GM06990 (cell line): ENCODE measurements around the gene TAAR9.

Experiments
- DNase-seq: peaks from one replicate; pipeline ENCODE4 v3.0.0-alpha.2; 2011; ENCODE audit not compliant: insufficient read length; ENCODE audit errors: extremely low read depth
- H3K27me3 ChIP-seq: replicated peaks from 2 replicates; pipeline ENCODE4 v1.6.0; 2011; ENCODE audit warnings: low read length; ENCODE audit not compliant: control insufficient read depth, insufficient read depth
- H3K36me3 ChIP-seq: 2 replicates; pipeline ENCODE4 v1.5.1; 2011; ENCODE audit warnings: low read length; ENCODE audit not compliant: control insufficient read depth, insufficient read depth
- H3K4me3 ChIP-seq: replicated peaks from 2 replicates; pipeline ENCODE4 v1.5.1; 2011; ENCODE audit warnings: low read depth, mild to moderate bottlenecking, control low read depth, low read length
- CTCF ChIP-seq: IDR thresholded peaks from 2 replicates; pipeline ENCODE4 v1.5.1; 2011; ENCODE audit warnings: low read length, control low read depth, mild to moderate bottlenecking, inconsistent platforms; ENCODE audit not compliant: insufficient read depth, poor library complexity, severe bottlenecking

TAAR9 gene

GRCh38 chr6:132570221-132570777 lies 32.2 kb downstream of the TAAR9 start, which contains the start of gene TAAR6:
Gene TAAR6, plus strand, starts transcription at chr6:132570322. Its CDS starts 0 bp downstream, at chr6:132570322.
- H3K4me3 ChIP-seq = no peak within 1 kb of the TSS
- H3K36me3 ChIP-seq = no peaks in the 10 kb centered on the region
- DNase-seq = no peak
- no peaks in the 10 kb centered on the region; the same call in 1 of the 2 replicates for H3K27me3 ChIP-seq
- no peak for TF ChIP-seq CTCF

GRCh38 chr6:132571774-132572173 lies 33.7 kb downstream of the TAAR9 start:
- TF ChIP-seq CTCF = no peak
- Histone ChIP-seq H3K36me3 (no peaks in the 10 kb centered on the region), H3K4me3 (no peak overlapping the region), H3K27me3 (no peaks in the 10 kb centered on the region; the same call in 1 of the 2 replicates)
- no peak for DNase-seq

GRCh38 chr6:132584698-132585097 lies 46.6 kb downstream of the TAAR9 start:
- Histone ChIP-seq H3K36me3 (no peaks in the 10 kb centered on the region), H3K4me3 (no peak overlapping the region), H3K27me3 (no peaks in the 10 kb centered on the region)
- no peak for TF ChIP-seq CTCF
- no peak for DNase-seq

DNA sequence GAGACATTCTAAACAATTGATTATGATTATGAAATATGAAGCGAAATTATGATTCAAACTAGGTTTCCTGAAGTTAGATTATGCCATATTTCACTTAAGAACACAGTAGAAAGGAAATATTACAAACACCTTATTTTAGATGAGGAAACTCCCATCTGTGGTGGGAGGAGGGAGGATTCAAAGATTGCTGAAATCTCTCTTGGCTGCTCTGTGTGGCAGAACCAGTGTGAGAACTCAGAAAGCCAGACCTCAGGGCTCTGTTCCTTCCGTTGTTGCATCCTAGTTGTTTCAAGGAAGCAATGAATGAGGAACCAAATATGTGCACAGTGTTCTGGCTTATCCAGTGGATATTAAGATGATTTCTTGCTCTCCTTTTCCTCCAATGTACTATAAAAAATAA lies 49.3 kb downstream of the TAAR9 start:
- Histone ChIP-seq H3K27me3 (no peaks in the 10 kb centered on the region), H3K4me3 (no peak overlapping the region), H3K36me3 (no peaks in the 10 kb centered on the region)
- no peak for DNase-seq
- TF ChIP-seq CTCF = no peak
